Measurements from ENCODE around the gene KIT. TPM values are rescaled to one million over a fixed set of nuclear protein-coding genes. Genes with fewer than 3 reads are reported as not detected.
A peak's percentile ranks its signal among the peaks of the same experiment; 100 is the strongest.

KIT gene
- total RNA-seq, 1 experiment from 2014 or later = 0.12 TPM

DNA sequence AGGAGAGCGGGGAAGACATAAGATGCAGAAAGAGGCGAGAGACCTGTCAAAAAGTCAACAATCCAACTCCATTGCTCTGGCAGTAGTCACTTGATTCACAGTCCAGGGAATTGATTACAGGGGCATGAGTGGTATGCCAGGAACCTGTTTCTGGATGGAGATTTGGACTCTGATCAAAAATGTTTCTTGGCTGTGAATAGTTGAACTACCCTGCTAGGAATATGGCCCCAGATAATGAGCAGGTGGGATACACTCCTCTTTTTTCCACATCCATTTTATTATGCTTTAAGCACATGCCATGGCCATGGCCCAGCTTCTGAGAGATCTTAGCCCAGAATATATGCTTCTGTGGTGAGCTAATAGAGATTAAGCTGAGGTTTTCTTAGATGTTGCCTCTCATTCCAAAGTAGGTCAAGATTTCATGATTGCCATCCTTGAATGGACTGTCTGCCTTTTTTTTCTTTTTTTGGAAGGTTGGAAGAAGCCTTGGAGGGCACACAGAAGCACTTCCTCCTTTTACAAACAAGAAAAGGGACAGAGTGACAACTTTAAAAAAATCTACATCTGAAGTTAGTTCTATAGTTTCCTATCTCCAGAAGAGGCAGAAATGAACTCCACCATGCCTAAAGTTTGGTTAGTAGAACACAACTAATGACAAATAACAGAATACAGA, 121.9 kb downstream of the KIT start:
- no peak for DNase-seq
- Histone ChIP-seq H3K27ac (no peak overlapping the region), H3K27me3 (no peaks in the 10 kb centered on the region; the same call in 1 of the 2 replicates), H3K9me3 (replicated peaks) (no peaks in the 10 kb centered on the region), H3K4me1 (peaks cover 9% of the 10 kb centered on the region), H3K36me3 (no peaks in the 10 kb centered on the region), H3K4me3 (no peak overlapping the region)

DNA sequence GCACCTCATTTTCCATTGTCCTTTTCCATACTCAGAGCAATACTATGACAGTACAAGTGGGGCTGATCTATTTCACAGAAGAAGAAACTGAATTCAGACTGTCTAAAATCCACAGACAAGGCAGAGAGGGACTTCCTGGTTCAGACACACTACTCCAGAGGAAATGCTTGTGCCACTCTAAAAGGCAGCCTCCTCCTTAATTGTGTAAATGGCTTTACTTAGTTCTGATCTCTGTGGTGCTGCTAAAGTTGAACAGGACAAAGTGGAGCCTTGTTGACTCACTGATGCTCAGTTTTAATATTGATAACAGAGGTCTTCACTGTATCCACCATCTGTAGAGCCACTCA, 122.4 kb downstream of the KIT start:
- Histone ChIP-seq H3K4me3 (no peak overlapping the region), H3K27me3 (no peaks in the 10 kb centered on the region; the same call in 1 of the 2 replicates), H3K27ac (no peak overlapping the region), H3K4me1 (peaks cover 12% of the 10 kb centered on the region), H3K9me3 (replicated peaks) (no peaks in the 10 kb centered on the region), H3K36me3 (no peaks in the 10 kb centered on the region)
- no peak for DNase-seq

DNA sequence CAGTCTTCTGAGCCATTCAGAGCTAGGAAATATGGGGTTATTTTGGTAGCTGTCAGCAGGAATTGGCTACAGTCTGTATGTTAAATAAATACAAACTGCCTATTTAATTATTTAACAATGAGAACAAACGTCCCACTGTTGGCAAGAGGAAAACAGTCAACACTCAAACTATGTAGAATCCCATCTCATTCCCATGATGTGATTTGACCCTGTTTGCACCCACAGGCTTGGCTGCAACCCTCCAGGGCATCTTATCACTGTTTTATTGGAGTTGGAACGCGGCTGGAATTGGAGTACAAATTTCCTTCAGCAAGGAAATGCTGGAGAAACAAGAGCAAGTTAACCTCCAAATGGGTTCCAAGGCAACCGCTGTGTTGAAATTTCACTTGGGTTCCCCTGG, 124.0 kb downstream of the KIT start:
- DNase-seq = peak; percentile 15 to 53
- Histone ChIP-seq H3K4me1 (peaks cover 12% of the 10 kb centered on the region), H3K36me3 (no peaks in the 10 kb centered on the region), H3K27ac (no peak overlapping the region), H3K9me3 (replicated peaks) (no peaks in the 10 kb centered on the region), H3K4me3 (no peak overlapping the region), H3K27me3 (no peaks in the 10 kb centered on the region; the same call in 1 of the 2 replicates)

DNA sequence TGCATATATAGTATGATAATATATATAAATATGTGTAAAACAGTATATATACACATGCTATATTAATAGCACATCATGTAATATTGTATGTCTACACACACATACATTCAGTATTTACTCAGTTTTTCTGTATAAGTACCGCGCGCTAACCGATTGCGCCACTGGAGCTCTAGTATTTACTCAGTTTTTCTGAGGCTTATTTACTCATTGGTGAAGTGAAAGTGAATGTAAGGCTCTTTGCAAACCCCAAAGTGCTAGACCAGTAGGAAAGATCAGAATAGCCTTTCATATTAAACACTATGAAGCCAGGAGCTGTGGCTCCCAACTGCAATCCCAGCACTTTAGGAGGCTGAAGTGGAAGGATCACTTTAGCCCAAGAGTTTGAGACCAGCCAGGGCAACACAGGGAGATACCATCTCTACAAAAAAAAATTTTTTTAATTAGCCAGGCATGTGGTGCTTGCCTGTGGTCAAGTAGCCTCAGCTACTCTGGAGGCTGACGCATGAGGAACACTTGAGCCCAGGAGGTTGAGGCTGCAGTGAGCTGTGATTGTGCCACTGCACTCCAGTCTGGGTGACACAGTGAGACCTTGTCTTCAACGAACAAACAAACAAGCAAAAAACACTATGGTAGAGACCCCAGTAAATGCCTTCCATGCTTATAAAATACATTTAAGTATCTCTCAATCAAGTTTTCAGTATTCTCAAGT, 125.8 kb downstream of the KIT start:
- DNase-seq = peak in 1 of 2 experiments; percentile 11
- H3K9me3 ChIP-seq (replicated peaks) = no peaks in the 10 kb centered on the region
- H3K27me3 ChIP-seq = no peaks in the 10 kb centered on the region; the same call in 1 of the 2 replicates
- no peaks in the 10 kb centered on the region for H3K36me3 ChIP-seq
- peak overlapping the region; percentile 76 for H3K27ac ChIP-seq
- no peak overlapping the region for H3K4me3 ChIP-seq
- peaks cover 12% of the 10 kb centered on the region for H3K4me1 ChIP-seq

DNA sequence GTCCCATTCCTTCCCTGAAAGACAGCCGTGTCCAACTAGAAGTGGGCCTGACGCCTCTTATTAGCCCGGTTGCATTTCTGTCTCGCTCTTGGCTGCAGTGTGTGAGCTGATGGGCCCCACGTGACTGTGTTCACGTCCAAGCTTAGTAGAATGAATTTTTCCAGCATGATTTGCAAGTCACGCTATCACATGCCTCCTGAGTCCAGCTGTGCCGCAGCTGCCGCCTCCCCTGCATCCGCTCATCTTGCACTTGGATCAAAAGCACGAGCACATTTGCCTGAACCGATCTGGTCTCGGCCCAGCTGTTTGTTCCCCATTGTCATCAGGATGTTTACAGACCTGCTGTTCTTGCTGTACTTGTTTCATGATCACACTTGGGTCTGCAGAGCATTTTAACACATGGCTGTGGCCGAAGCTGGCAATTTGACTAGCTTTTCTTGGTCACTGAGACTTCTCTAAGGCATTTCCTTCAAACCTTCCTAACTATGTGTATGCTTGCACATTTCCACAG, 126.5 kb downstream of the KIT start:
- Histone ChIP-seq H3K4me3 (no peak overlapping the region), H3K4me1 (peaks cover 12% of the 10 kb centered on the region), H3K27me3 (no peaks in the 10 kb centered on the region; the same call in 1 of the 2 replicates), H3K27ac (peak overlapping the region; percentile 76), H3K9me3 (replicated peaks) (no peaks in the 10 kb centered on the region), H3K36me3 (no peaks in the 10 kb centered on the region)
- DNase-seq = peak; percentile 87 to 92
